NCI-H2029 (cell line): ENCODE data around the gene DRAM2.

Experiments
- DNase-seq: peaks from one replicate; lab custom pipeline; 2025; lab: John Stamatoyannopoulos, UW

Gene DRAM2

GRCh38 chr1:111139956-111140679 lies at the start of gene DRAM2, which contains the start of gene CEPT1:
Gene DRAM2 (minus strand): TSS chr1:111140093. CDS start chr1:111131554, 8,539 bp downstream.
Gene CEPT1 (plus strand): TSS chr1:111140223. CDS start chr1:111147715, 7,492 bp downstream.
- DNase-seq, result peak; percentile 90

GRCh38 chr1:111184663-111185062 lies 44.8 kb upstream of the DRAM2 start:
- no peak for DNase-seq

DNA sequence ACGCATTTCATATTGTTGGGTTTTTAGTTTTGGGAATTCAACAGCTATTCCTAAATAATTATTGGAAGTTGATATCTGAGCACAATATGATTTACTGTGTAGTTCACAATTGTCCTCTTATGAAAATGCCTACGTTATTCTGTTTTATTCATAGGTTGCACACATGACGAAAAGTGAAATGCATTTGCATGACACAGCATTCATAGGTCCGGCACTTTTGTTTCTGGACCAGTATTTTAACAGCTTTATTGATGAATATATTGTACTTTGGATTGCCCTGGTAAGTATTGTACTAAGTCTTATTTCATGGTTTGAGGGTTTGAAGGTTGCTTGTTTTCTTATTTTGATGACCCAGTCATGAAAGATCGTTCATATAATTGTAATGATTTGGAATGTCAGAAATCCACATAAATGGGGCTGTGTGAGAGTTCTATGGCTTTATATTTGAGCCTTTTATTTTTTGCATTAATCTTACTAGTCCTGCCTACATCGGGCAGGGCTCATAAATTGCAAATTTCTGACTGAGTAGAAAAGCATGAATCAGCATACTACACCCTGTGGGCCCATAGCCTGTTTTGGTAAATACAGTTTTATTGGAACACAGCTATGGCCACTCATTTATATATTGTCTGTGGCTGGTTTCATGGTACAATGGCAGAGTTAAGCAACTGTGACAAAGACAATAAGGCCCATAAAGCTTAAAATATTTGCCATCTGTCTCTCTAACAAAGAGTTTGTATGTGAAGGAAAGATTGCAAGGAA lies 43.6 kb upstream of the DRAM2 start:
- no peak for DNase-seq

DNA sequence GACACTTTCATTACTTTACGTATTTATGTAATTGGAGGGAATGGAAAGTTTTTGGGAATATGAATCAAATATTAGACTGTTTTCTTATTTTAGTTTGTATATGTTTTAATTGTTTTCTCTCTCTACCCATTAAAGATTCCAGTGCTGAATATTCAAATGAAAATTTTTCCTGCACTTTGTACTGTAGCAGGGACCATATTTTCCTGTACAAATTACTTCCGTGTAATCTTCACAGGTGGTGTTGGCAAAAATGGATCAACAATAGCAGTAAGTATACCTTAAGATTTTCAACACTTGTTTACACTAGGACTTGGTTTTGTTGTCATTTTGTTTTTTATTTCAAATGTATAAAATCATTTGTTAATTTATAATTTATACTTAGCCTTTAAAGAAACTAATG lies 42.2 kb upstream of the DRAM2 start:
- DNase-seq, result no peak

GRCh38 chr1:111179968-111180533 lies 40.2 kb upstream of the DRAM2 start:
- DNase-seq, result peak; percentile 5

DNA sequence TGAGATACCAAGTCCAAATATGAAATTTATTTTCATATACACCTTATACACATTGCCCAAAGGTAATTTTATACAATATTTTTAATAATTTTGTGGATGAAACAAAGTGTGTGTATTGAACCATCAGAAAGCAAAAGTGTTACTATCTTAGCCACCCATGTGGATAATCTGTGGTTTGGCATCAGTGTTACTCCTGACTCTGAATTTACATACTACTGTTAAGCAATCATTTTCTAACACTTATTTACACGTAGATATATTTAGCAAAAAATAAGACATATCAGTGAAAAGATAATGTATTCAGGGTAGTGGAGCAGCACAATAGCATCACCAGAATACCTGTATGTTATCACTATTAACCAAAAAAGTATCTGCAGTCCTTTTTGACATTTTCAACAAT lies 36.8 kb upstream of the DRAM2 start:
- DNase-seq, result no peak

DNA sequence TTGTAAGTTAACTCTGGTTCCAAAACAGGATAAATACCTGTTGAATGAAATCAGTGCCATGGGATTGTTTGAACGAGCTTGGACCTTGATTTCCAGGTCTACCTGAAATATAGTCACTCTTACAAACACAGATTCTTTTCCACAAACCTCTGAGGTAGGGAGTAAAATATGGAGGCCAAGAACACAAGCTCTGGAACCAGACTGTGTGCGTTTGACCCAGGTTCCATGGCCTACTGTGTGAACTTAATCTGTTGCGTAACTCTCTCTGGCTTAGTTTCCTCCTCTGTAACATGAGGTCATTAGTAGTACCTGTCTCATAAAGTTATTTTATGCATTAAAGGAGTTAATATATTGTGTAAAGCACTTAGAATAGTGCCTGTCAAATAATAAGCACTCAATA lies 35.5 kb upstream of the DRAM2 start:
- no peak for DNase-seq

DNA sequence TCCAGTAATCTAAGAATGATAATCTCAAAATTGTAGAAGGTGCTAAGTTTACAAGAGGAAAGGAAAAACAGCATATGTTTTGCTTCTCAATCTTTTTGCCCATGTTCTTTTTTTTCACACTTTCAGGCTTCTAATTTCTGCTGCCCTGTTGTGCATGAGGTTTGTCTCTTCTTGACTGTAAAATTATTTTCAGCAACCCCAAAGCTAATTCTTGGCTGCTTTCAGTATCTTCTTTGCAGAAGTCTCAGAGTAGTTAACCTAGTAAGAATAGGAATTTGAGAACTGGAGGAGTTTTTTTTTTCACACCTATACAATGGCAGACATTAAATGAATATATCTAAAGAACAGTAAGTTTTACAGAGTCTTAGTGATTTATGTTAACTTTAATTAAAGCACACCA lies 34.2 kb upstream of the DRAM2 start:
- DNase-seq, result no peak

DNA sequence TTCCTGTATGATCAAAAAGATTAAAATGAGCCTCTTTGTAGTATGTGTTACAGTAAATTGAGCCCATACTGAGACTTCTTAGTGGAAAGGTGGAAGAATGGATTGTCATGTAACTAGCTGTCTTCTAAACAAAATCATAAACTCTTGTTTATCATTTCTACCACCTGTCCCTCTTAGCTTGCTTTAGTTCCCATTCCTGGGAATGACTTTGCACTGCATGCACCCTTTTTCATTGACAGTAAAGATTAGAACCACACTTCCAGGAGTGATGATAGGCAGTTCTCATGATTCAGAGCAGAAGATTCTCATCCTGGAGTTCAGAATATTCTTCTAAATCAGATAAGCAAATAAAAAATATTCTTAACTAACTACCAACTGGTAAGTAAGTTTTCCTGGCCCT lies 32.6 kb upstream of the DRAM2 start:
- DNase-seq, result no peak

DNA sequence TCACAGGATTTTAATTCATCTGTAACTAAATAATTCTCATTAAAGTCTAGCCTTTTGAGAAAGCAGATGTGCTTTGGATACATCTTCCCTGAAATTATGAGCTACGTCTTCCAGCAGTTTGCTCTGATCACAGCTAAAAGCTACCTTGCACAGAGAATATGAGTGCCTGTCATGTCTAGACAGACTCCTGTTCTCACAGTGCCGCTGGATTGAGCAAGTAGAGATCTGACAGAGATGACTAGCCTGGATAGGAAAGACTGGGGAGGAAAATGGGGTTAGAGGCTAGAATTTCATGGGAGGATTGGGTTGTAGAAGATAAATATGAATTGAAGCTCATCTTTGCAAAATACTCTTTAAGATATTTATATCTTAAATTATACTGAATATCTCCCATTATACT lies 24.3 kb upstream of the DRAM2 start:
- no peak for DNase-seq

DNA sequence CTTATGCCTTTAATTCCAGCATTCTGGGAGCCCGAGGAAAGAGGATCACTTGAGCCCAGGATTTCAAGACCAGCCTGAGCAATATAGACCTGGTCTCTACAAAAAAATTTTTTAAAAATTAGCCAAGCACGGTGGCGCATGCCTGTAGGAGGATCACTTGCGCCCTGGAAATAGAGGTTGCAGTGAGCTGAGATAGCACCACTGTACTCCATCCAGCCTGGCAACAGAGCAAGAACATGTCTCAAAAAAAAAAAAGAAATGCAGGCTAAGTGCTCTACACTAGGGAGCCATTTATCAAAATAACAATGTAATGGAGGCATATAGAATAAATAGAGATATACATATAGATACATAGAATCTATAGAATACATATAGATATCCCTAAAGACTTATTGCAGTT lies 23.5 kb upstream of the DRAM2 start:
- DNase-seq, result no peak

DNA sequence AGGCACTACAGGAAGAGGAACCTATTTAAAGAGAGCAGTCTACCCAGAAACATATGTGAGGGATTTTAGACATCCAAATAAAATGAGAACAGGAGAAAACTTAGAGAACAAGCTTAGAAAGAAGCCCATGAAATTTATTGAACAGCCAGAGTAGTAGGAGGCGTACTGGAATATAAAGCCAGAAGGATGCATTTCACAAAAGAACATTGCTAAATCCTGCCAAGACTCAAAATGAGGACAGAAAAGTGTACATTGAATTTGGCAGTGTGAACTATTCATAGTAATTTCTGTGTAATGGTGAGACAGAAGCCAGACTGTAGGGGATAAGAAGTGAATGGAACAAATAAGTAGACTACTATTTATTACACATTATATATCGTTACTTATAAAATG lies 22.6 kb upstream of the DRAM2 start:
- no peak for DNase-seq

GRCh38 chr1:111161843-111162487 lies 22.1 kb upstream of the DRAM2 start:
- peak; percentile 3 for DNase-seq

DNA sequence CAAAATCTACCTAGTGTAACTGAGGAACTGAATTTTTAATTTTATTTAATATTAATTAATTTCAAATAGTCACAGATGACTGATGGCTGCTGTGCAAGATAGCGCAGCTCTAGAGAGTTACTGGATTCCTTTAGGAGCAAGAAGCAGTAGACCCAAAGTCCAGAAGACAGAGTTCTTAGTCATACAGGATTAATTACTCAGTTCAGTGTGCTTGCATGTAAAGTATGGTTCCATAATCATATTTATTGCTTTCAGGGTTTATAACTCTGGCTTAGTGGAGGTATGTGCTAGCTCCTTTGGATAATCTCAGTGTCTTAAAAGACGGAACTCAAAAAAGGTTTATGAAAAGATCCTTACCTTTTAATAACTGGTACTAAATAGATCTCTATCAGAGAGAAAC lies 17.5 kb upstream of the DRAM2 start:
- DNase-seq, result no peak

DNA sequence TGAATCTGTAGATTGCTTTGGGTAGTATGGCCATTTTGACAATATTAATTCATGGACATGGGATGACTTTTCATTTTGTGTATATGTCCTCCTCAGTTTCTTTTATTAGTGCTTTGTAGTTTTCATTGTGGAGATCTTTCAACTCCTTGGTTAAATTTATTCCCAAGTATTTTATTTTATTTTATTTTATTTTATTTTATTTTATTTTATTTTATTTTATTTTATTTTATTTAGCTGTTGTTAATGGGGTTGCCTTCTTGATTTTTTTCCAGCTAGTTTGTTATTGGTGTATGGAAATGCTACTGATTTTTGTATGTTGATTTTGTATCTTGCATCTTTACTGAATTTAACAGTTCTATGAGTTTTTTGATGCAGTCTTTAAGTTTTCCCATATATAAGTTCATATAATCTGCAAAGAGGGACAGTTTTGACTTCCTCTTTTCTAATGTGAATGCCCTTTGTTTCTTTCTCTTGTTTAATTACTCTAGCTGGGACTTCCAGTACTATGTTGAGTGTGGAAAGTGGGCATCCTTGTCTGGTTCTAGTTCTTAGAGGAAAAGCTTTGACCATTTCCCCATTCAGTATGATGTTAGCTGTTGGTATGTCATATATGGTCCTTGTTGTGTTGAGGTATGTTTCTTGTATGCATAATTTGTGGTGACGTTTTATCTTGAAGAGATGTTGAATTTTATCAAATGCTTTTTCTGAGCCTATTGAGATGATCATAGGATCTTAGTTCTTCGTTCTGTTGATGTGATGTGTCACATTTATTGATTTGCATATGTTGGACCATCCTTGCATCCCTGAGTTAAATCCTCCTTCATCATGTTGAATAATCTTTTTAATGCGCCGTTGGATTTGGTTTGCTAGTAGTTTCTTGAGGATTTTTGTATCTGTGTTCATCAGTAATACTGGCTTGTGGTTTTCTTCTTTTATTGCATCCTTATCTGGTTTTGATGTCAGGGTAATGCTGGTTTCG lies 14.4 kb upstream of the DRAM2 start:
- no peak for DNase-seq

GRCh38 chr1:111151838-111152237 lies 11.9 kb upstream of the DRAM2 start:
- no peak for DNase-seq

- no peak for DNase-seq
Measured at GRCh38 chr1:111148376-111148881, 8.5 kb upstream of the DRAM2 start.

GRCh38 chr1:111147948-111148347 lies 8.1 kb upstream of the DRAM2 start:
- no peak for DNase-seq

DNA sequence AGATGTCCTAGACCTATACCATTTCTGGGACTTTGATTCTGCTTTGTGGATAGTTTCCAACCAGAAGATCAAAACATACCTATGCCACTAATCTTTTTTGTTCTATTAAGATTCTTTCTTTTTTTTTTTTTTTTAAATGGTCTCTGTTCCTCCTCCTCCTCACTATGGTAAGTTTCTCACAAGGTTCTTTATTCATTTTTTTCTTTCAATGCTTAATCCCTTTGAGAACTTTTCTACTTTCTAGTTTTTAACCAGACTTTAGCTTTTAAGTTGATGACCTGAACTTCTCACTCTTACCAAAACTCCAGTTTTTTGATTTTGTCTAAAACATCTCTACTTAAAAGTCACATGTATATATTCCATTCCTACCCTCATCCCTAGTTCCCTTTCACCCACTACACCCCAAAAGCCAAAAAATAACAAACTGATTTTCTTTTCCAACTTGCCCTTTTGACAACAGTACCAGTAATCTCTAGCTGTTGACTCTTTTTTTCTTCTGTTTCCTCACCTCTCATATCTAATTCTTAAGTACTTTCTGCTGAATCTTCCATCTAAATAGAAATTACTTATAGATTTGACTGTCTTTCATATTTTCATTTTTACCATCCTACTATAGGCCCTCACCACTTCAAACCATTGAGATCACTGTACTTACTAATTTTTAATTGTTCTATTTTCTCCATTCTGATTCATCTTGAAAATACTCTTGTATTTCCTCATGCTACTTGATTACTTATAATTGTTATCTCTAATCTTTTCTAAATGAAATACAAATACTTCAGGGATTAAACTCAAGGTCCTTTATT lies 6.3 kb upstream of the DRAM2 start:
- no peak for DNase-seq

GRCh38 chr1:111145542-111145941 lies 5.6 kb upstream of the DRAM2 start:
- no peak for DNase-seq
